Measurements from ENCODE around the gene L3MBTL2.

Gene L3MBTL2

GRCh38 chr22:41215409-41215808, 10.3 kb downstream of the L3MBTL2 start:
- no peak for DNase-seq

GRCh38 chr22:41215926-41216325, 10.8 kb downstream of the L3MBTL2 start:
- no peak for DNase-seq

- DNase-seq = peak in 1 of 2 donors; percentile 7
These were observed 11.9 kb downstream of the L3MBTL2 start for GRCh38 chr22:41216984-41217383.

- peak; percentile 85 to 93 for DNase-seq
These were observed 12.5 kb downstream of the L3MBTL2 start for GRCh38 chr22:41217553-41218157.

DNA sequence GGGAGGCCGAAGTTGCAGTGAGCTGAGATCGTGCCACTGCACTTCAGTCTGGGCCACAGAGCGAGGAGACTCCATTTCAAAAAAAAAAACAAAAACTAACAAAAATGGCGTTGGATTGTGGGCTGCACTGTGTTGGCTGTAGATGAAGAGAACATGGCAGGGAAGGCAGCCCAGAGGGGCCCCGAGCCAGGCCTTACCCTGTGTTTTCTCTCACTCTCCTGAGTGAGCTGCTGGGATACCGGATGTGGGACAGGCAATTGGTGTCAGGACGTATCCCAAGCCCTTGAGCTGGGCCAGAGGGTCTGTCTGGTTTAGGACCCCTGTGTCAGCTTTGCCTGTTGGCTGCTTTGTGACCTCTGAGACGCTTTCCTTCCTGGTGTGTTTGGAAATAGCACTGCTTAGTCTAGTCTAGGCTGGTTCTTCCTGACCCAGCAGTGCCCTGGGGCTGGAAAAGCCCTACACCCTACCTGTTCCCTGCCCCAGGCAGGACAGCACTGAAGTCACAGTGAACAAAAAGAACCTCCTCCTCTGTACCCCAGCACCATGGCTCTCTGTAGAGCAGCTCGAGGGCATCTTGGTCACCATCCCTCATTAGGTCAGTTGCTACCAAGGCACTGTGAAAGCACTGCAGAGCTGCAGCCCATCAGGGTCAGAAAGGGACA, 17.9 kb downstream of the L3MBTL2 start:
- DNase-seq = no peak

DNA sequence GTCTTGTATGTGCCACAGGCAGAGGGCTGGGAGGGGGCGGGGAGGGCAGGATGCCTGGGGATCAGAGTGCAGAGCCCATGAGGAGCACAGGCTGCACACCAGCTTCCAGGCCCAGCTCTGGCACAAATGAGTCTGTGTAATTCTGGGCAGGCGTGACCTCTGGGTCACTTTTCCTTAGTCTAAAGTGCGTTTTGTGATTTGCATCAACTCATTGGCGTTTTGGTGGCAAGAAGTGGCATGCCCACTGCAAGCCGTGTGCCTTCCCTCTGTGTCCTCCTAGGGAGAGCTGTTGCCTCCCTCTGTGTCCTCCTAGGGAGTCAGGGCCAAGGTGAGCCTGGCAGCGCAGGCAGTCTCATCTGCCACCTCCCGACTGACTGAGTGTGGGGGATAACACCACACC, 18.4 kb downstream of the L3MBTL2 start:
- no peak for DNase-seq

DNA sequence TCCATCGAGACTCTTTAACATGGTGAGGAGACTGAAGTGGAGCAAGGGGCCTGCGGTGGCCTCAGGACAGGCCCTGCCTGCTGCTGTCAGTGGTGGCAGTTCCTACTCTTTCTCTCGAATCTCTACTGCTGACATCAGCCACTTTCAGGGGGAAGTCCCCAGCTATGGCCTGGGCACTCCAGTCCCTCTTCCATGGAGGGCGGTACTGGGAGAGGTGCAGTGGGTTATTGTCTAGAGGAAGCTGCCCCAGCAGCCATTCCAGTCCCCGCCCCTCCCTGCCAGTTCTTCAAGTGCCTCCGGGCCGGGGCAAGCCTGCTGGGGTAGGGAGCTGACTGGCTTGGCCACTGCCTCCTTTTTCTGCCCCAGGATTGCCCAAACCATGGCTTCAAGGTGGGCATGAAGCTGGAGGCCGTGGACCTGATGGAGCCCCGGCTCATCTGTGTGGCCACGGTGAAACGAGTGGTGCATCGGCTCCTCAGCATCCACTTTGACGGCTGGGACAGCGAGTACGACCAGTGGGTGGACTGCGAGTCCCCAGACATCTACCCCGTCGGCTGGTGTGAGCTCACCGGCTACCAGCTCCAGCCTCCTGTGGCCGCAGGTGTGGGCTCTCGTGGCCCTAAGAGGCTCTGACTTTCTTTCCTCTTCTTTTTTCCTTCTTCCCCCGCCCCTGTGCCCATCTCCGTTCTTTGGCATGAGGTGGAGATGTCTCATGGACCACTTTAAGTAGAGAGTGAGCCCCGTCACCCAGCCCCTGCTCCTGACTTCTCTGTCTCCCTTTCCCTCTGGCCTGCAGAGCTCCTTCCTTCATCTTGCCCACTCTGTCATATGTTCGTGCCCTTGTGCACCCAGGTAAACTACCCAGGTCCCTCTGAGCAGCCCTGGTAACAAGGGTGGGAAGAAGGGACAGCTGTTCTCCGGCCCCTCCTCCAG, 21.9 kb downstream of the L3MBTL2 start:
- peak; percentile 20 to 50 for DNase-seq

GRCh38 chr22:41229215-41229614, 24.1 kb downstream of the L3MBTL2 start:
- no peak for DNase-seq

GRCh38 chr22:41229730-41230400, 24.8 kb downstream of the L3MBTL2 start:
- no peak for DNase-seq

GRCh38 chr22:41230401-41230785, 25.3 kb downstream of the L3MBTL2 start:
- no peak for DNase-seq

GRCh38 chr22:41231369-41231768, 26.3 kb downstream of the L3MBTL2 start:
- no peak for DNase-seq

GRCh38 chr22:41234815-41235695, 29.9 kb downstream of the L3MBTL2 start:
- no peak for DNase-seq

GRCh38 chr22:41237036-41237706, 32.1 kb downstream of the L3MBTL2 start:
- no peak for DNase-seq

DNA sequence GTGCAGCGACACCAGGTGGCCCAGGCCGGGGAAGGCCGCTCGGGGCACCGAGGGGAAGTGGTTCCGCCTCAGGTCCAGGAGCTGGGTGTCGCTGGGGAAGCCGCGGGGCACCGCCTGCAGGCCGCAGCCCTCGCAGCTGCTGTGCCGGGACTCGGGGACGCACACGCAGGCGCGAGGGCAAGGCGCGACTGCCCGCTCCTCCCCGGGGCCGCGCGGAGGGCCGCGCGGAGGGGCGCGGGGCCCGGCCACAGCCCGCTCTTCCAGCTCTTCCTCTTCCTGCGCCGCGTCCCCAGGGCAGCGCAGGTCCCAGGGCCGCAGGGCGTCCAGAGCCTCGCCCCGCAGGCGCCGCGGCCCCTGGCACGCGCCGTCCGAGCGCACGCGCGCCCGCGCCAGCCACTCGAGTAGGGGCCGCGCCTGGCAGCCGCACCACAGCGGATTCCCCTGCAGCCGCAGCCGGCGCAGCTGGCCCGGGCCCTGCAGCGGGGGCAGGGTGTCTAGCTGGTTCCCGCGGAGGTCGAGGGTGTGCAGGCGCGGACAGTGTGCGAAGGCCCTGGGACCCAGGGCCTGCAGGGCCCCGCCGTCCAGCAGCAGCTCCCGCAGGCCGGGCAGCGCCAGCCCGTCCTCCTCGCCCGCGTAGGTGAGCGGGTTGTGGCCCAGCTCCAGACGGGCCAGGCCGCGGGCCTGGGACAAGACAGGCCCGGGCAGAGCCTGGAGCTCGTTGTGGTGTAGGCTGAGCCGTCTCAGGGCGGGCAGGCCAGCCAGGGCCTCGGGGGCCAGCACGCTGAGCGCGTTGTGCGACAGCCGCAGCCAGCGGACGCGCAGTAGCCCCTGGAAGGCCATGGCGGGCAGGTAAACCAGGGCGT, 32.8 kb downstream of the L3MBTL2 start:
- DNase-seq = peak; percentile 60 to 81

GRCh38 chr22:41238570-41239442, 33.7 kb downstream of the L3MBTL2 start:
- no peak for DNase-seq

DNA sequence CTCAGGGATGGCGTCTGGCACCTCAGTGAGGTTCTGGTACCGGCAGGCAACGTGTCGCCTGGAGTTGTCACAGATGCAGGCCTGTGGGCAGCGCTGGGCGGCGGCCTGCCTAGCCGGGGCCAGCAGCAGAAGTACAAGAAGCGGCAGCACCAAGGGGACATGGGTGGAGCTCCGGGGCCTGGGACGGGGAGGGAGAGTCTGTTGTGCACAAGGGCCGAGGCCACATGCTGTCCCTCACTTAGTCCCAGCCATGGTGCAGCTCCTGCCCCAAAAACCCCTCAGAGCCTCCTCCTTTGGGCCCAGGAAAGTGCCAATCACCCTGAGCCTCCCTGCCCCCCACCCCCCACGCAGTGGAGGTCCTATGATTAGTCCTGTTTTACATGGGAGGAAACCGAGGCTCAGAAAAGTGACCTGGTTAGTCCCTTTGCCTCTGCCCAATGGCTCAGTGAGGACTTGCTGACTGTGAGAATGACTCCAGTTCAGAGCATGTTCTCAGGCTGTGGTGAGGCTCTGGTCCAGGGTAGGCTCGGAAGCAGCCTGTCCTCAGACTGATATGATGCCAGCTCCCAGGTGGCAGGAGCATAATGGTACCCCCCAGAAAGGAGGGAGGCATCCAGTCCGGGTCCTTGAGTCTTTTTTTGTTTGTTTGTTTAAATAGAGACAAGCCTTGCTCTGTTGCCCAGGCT, 34.5 kb downstream of the L3MBTL2 start:
- no peak for DNase-seq

- DNase-seq = no peak
These were observed 35.4 kb downstream of the L3MBTL2 start, which contains the start of gene CHADL for GRCh38 chr22:41240377-41241132. CHADL (minus strand) TSS chr22:41240931; CDS start chr22:41240881, 50 bp downstream.

Data from inflammatory macrophage (primary cell).